MM.1S (cell line): ENCODE data around the gene STARD9.

Experiments
- EZH2 ChIP-seq: fragments of 300-600 bp; sonication (generic); optimal IDR thresholded peaks from 2 replicates; pipeline ENCODE3; 2017; ENCODE audit warnings: low read depth, mild to moderate bottlenecking, antibody characterized with exemption, low read length, mixed read lengths
- EZH2phosphoT487 ChIP-seq: fragments of 300-600 bp; sonication (generic); IDR thresholded peaks from 2 replicates; pipeline ENCODE4 v1.6.1; 2018; ENCODE audit warnings: antibody characterized with exemption, low read length

GRCh38 chr15:42721016-42721415 is 145.6 kb downstream of the STARD9 start:
- TF ChIP-seq EZH2 (no peak), EZH2phosphoT487 (no peak)
